H9 (cell line): ENCODE data around the gene PARP12. TPM values are rescaled to one million over a fixed set of nuclear protein-coding genes. Genes with fewer than 3 reads are reported as not detected.

Experiments
- DNase-seq: peaks from one replicate; pipeline ENCODE4 v3.0.0-alpha.2; 2017
- H2AFZ ChIP-seq: one replicate; pipeline ENCODE4 v1.6.1; 2013; ENCODE audit warnings: mild to moderate bottlenecking, low read length, control low read depth, moderate library complexity
- H2AK5ac ChIP-seq: 2 replicates; pipeline ENCODE4 v1.6.1; 2013; ENCODE audit warnings: low read length, control low read depth, mixed read lengths; ENCODE audit not compliant: insufficient read length
- H2BK120ac ChIP-seq: one replicate; pipeline ENCODE4 v1.6.1; 2013; ENCODE audit warnings: low read depth, mild to moderate bottlenecking, low read length, control low read depth, inconsistent platforms; ENCODE audit not compliant: poor library complexity, severe bottlenecking
- H2BK12ac ChIP-seq: 2 replicates; pipeline ENCODE4 v1.6.1; 2013; ENCODE audit warnings: low read length, control low read depth, mixed read lengths, low read depth; ENCODE audit not compliant: insufficient read length
- H2BK15ac ChIP-seq: 2 replicates; pipeline ENCODE4 v1.6.1; 2013; ENCODE audit warnings: low read depth, low read length, control low read depth
- H2BK20ac ChIP-seq: one replicate; pipeline ENCODE4 v1.6.1; 2013; ENCODE audit warnings: low read depth, mild to moderate bottlenecking, low read length, control low read depth, inconsistent platforms; ENCODE audit not compliant: poor library complexity, severe bottlenecking
- H2BK5ac ChIP-seq: 2 replicates; pipeline ENCODE4 v1.6.1; 2013; ENCODE audit warnings: low read length, control low read depth, mixed read lengths; ENCODE audit not compliant: insufficient read length
- H3K14ac ChIP-seq: 2 replicates; pipeline ENCODE4 v1.6.1; 2013; ENCODE audit warnings: low read length, control low read depth; ENCODE audit not compliant: insufficient read depth
- H3K18ac ChIP-seq: 2 replicates; pipeline ENCODE4 v1.6.1; 2013; ENCODE audit warnings: low read depth, mild to moderate bottlenecking, mixed read lengths, low read length, control low read depth; ENCODE audit not compliant: insufficient read length
- H3K23ac ChIP-seq: 2 replicates; pipeline ENCODE4 v1.6.1; 2013; ENCODE audit warnings: low read length, control low read depth, mixed read lengths, low read depth; ENCODE audit not compliant: insufficient read length
- H3K23me2 ChIP-seq: 2 replicates; pipeline ENCODE4 v1.6.1; 2013; ENCODE audit warnings: low read depth, mild to moderate bottlenecking, mixed read lengths, low read length, control low read depth; ENCODE audit not compliant: insufficient read length, poor library complexity, severe bottlenecking
- H3K27ac ChIP-seq: 2 replicates; pipeline ENCODE4 v1.5.1; 2013; ENCODE audit warnings: low read length, control low read depth, mixed read lengths, low read depth; ENCODE audit not compliant: insufficient read length
- H3K27me3 ChIP-seq: 2 replicates; pipeline ENCODE4 v1.6.1; 2013; ENCODE audit warnings: low read length, control low read depth, inconsistent platforms; ENCODE audit not compliant: insufficient read depth
- H3K4ac ChIP-seq: 2 replicates; pipeline ENCODE4 v1.6.1; 2013; ENCODE audit warnings: low read depth, mild to moderate bottlenecking, control low read depth, inconsistent platforms, low read length, moderate library complexity
- H3K4me1 ChIP-seq: 2 replicates; pipeline ENCODE4 v1.6.1; 2013; ENCODE audit warnings: low read length, control low read depth, inconsistent platforms; ENCODE audit not compliant: insufficient read depth
- H3K4me2 ChIP-seq: 2 replicates; pipeline ENCODE4 v1.6.1; 2013; ENCODE audit warnings: low read length, control low read depth, mixed read lengths; ENCODE audit not compliant: insufficient read length, insufficient read depth
- H3K56ac ChIP-seq: 2 replicates; pipeline ENCODE4 v1.6.1; 2013; ENCODE audit warnings: low read depth, mild to moderate bottlenecking, mixed read lengths, low read length, control low read depth; ENCODE audit not compliant: insufficient read length
- H3K79me1 ChIP-seq: 2 replicates; pipeline ENCODE4 v1.6.1; 2013; ENCODE audit warnings: low read depth, mild to moderate bottlenecking, moderate library complexity, low read length, control low read depth, inconsistent platforms; ENCODE audit not compliant: insufficient read depth, poor library complexity, severe bottlenecking
- H3K79me2 ChIP-seq: 2 replicates; pipeline ENCODE4 v1.6.1; 2013; ENCODE audit warnings: low read length, control low read depth, inconsistent platforms; ENCODE audit not compliant: insufficient read depth
- H3K9ac ChIP-seq: 2 replicates; pipeline ENCODE4 v1.6.1; 2013; ENCODE audit warnings: low read length, control low read depth, mixed read lengths; ENCODE audit not compliant: insufficient read length; ENCODE audit errors: extremely low read depth
- H3K9me3 ChIP-seq: one replicate; pipeline ENCODE4 v1.6.1; 2013; ENCODE audit warnings: low read depth, low read length, inconsistent platforms; ENCODE audit not compliant: control insufficient read depth
- H3T11ph ChIP-seq: one replicate; pipeline ENCODE4 v1.6.1; 2013; ENCODE audit warnings: mild to moderate bottlenecking, low read length, control low read depth, inconsistent platforms
- H4K20me1 ChIP-seq: one replicate; pipeline ENCODE4 v1.6.1; 2013; ENCODE audit not compliant: control insufficient read depth, insufficient read length, insufficient read depth
- H4K5ac ChIP-seq: 2 replicates; pipeline ENCODE4 v1.6.1; 2013; ENCODE audit warnings: low read depth, mild to moderate bottlenecking, mixed read lengths, low read length, control low read depth; ENCODE audit not compliant: insufficient read length
- H4K8ac ChIP-seq: replicated peaks from 2 replicates; pipeline ENCODE4 v1.6.1; 2013; ENCODE audit warnings: low read length, control low read depth, mixed read lengths, low read depth; ENCODE audit not compliant: insufficient read length
- H4K91ac ChIP-seq: 2 replicates; pipeline ENCODE4 v1.6.1; 2013; ENCODE audit warnings: low read depth, mild to moderate bottlenecking, moderate library complexity, mixed read lengths, low read length, control low read depth; ENCODE audit not compliant: insufficient read length
- H3K27ac Mint-ChIP-seq, 3 experiments: 2 replicates in 2 of 3; 3 replicates in 1 of 3; pipeline ENCODE4 v1.8.0; 2020 to 2021; ENCODE audit warnings: mixed read lengths in 3 of 3, mild to moderate bottlenecking in 1 of 3, moderate library complexity in 1 of 3
- H3K27me3 Mint-ChIP-seq: 2 replicates; pipeline ENCODE4 v1.8.0; 2021; ENCODE audit warnings: low read depth, mild to moderate bottlenecking, moderate library complexity, mixed read lengths
- H3K36me3 Mint-ChIP-seq, 3 experiments: 2 replicates in 2 of 3; 3 replicates in 1 of 3; pipeline ENCODE4 v1.8.0; 2020 to 2021; ENCODE audit warnings: low read depth in 3 of 3, mixed read lengths in 3 of 3; ENCODE audit not compliant: insufficient read depth in 1 of 3
- H3K4me1 Mint-ChIP-seq, 2 experiments: 2 replicates each; pipeline ENCODE4 v1.8.0; 2020; ENCODE audit warnings: mixed read lengths in 2 of 2
- H3K4me3 Mint-ChIP-seq, 2 experiments: 2 replicates in 1 of 2; 3 replicates in 1 of 2; pipeline ENCODE4 v1.8.0; 2020 to 2021; ENCODE audit warnings: mild to moderate bottlenecking in 2 of 2, mixed read lengths in 2 of 2, moderate library complexity in 1 of 2
- H3K9me3 Mint-ChIP-seq, 2 experiments: 2 replicates in 1 of 2; 3 replicates in 1 of 2; pipeline ENCODE4 v1.8.0; 2020; ENCODE audit warnings: mild to moderate bottlenecking in 2 of 2, mixed read lengths in 2 of 2, moderate library complexity in 1 of 2
- whole genome bisulfite sequencing: extraction: QIAGEN DNeasy Blood & Tissue Kit; methylation state at CpG from one replicate; pipeline ENCODE4 v1.1.7; 2013; ENCODE audit warnings: missing lambda C conversion rate, low lambda C conversion rate, mixed read lengths; ENCODE audit not compliant: insufficient read length; ENCODE audit errors: extremely low coverage; 5-methylcytosine and 5-hydroxymethylcytosine counted together
- total RNA-seq: library from RNA; stranded (reverse); gene quantifications from 2 replicates; pipeline ENCODE4 v1.2.1, GENCODE V29; 2021
- TF ChIP-seq, protein P1 (sequence below): fragments of 200-600 bp; sonication (generic); conservative IDR thresholded peaks from 3 replicates; pipeline ENCODE4 v1.8.0; 2021; ENCODE audit warnings: antibody characterized with exemption, mild to moderate bottlenecking

The PARP12 gene
- total RNA-seq, 1 experiment from 2014 or later = 11.8 TPM

- TF ChIP-seq, protein P1, sequence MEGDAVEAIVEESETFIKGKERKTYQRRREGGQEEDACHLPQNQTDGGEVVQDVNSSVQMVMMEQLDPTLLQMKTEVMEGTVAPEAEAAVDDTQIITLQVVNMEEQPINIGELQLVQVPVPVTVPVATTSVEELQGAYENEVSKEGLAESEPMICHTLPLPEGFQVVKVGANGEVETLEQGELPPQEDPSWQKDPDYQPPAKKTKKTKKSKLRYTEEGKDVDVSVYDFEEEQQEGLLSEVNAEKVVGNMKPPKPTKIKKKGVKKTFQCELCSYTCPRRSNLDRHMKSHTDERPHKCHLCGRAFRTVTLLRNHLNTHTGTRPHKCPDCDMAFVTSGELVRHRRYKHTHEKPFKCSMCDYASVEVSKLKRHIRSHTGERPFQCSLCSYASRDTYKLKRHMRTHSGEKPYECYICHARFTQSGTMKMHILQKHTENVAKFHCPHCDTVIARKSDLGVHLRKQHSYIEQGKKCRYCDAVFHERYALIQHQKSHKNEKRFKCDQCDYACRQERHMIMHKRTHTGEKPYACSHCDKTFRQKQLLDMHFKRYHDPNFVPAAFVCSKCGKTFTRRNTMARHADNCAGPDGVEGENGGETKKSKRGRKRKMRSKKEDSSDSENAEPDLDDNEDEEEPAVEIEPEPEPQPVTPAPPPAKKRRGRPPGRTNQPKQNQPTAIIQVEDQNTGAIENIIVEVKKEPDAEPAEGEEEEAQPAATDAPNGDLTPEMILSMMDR = no peak
- no peak overlapping the region for H2AFZ ChIP-seq
- no peak for DNase-seq
These were observed 18.2 kb upstream of the PARP12 start for GRCh38 chr7:140080919-140081318.

More at GRCh38 chr7:140080919-140081318, 18.2 kb upstream of the PARP12 start:
- Histone ChIP-seq H3K23ac (no peak overlapping the region), H2BK20ac (no peak overlapping the region), H4K5ac (no peak overlapping the region), H4K91ac (no peak overlapping the region), H3K18ac (no peak overlapping the region), H3K9ac (no peak overlapping the region), H2BK5ac (no peak overlapping the region), H2BK12ac (no peak overlapping the region), H3K4me1 (no peaks in the 10 kb centered on the region), H2BK120ac (no peak overlapping the region), H3K56ac (no peak overlapping the region), H4K20me1 (no peaks in the 10 kb centered on the region), H4K8ac (no peak overlapping the region), H3K27me3 (no peaks in the 10 kb centered on the region), H3K4ac (no peak overlapping the region), H3K79me2 (no peaks in the 10 kb centered on the region), H3K4me2 (no peak overlapping the region), H2AK5ac (no peak overlapping the region), H3T11ph (no peak overlapping the region), H3K79me1 (no peaks in the 10 kb centered on the region), H2BK15ac (no peak overlapping the region), H3K14ac (no peak overlapping the region), H3K9me3 (no peaks in the 10 kb centered on the region), H3K23me2 (no peaks in the 10 kb centered on the region), H3K27ac (no peak overlapping the region)
- Mint-ChIP-seq H3K4me3 (no peak overlapping the region), H3K27ac (no peak overlapping the region), H3K9me3 (no peaks in the 10 kb centered on the region), H3K36me3 (no peaks in the 10 kb centered on the region), H3K27me3 (no peaks in the 10 kb centered on the region), H3K4me1 (peaks cover 6 to 11% of the 10 kb centered on the region in 2 experiments; a peak in 3 of 4 replicates)
- WGBS = no CpG with 5 or more reads among the region's 7 CpGs
